SK-N-MC (cell line): ENCODE data around the gene HMHB1.

Experiments used
- DNase-seq: peaks from one replicate; pipeline ENCODE4 v3.0.0-alpha.2; 2011; ENCODE audit warnings: low read depth, low spot score
- H3K27ac ChIP-seq: fragments of 200-600 bp; sonication (generic); 2 replicates; pipeline ENCODE4 v1.5.1; 2016; ENCODE audit warnings: mixed run types
- H3K36me3 ChIP-seq: fragments of 200-600 bp; sonication (generic); 2 replicates; pipeline ENCODE4 v1.6.1; 2017; ENCODE audit warnings: antibody characterized with exemption, low read length, mixed read lengths; ENCODE audit not compliant: insufficient read depth
- H3K4me3 ChIP-seq: fragments of 200-600 bp; sonication (generic); 2 replicates; pipeline ENCODE4 v1.5.1; 2016
- H3K9ac ChIP-seq: fragments of 200-600 bp; sonication (generic); 2 replicates; pipeline ENCODE4 v1.8.0; 2017; ENCODE audit warnings: mixed run types, mixed read lengths; ENCODE audit not compliant: insufficient read length
- H3K9me3 ChIP-seq: fragments of 200-600 bp; sonication (generic); 2 replicates; pipeline ENCODE4 v1.6.1; 2017; ENCODE audit warnings: low read depth, mild to moderate bottlenecking, antibody characterized with exemption, low read length, moderate library complexity, mixed read lengths
- EZH2 ChIP-seq: fragments of 200-600 bp; sonication (generic); IDR thresholded peaks from one replicate; pipeline ENCODE4 v1.6.1; 2017; ENCODE audit warnings: antibody characterized with exemption
- FOXP2 ChIP-seq: optimal IDR thresholded peaks from 2 replicates; pipeline ENCODE3; 2011; ENCODE audit warnings: mild to moderate bottlenecking, moderate library complexity; ENCODE audit not compliant: insufficient read depth; ENCODE audit errors: extremely low read length, control extremely low read depth
- POLR2AphosphoS5 ChIP-seq: IDR thresholded peaks from 2 replicates; pipeline ENCODE4 v1.6.1; 2012; ENCODE audit warnings: mild to moderate bottlenecking, low read depth, low read length, borderline replicate concordance

HMHB1 gene

DNA sequence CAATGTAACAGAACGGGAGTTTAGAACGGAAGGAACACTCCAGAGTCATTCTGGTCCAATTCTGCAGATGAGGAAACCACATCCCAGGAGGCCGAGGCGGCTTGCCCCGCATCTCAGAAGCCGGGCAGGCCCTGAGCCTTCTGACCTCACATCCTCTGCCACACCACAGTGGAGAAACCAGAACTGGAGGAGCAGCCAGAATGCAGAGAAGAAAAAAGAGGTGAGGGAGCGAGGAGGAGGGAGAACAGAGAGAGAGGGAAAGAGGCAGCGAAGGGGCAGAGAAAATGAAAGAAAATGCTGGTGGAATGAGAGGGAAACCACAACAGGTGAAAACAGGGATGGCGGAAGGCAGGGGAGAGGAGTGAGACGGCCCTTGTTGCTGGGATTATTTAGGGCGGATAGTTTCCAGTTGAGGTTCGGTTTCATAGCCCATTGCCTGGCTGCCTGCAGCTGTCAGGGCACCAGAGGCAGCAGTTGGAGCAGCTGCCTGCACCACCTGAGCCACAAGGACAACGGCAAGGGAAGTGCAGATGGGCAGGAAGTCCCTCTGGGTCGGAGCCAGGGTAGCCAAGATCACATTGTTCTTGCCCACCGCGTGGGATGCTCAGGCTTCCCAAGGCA is at the start of gene HMHB1:
Gene HMHB1, plus strand, starts transcription at position 77 of the 621 bp plus-strand sequence.
- Histone ChIP-seq H3K27ac (no peak within 1 kb of the TSS), H3K36me3 (no peaks in the 10 kb centered on the region), H3K4me3 (no peak within 1 kb of the TSS), H3K9me3 (no peaks in the 10 kb centered on the region), H3K9ac (no peak within 1 kb of the TSS)
- no peak for TF ChIP-seq EZH2
- TF ChIP-seq FOXP2: no peak
- TF ChIP-seq POLR2AphosphoS5: no peak
- no peak for DNase-seq

DNA sequence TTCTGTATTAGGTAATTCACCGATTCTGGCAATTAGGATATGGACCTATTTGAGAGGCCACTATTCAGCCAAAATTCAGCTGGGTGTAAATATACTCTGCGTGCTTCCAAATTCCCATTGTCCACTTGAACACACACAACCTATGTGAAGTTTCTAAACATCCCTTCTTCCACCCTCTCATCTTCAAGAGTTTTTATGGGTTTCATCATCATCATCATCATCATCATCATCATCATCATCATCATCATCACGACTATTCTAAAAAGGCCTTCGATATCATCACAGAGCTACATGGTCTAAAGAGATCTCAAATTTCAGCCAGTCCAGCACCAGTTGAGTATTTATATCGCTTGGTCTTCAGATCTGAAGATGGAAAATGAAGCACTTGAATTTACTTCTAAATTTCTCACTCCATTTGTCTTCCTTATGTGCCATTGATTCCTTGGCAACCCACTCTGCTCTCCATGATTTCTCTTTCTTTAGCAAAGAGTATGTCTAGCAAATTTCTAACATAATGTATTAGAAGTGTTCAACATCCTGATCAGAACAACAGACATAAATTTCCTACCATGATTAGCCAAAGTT is 49.2 kb upstream of the HMHB1 start:
- no peak for TF ChIP-seq EZH2
- no peak for TF ChIP-seq FOXP2
- TF ChIP-seq POLR2AphosphoS5: no peak

DNA sequence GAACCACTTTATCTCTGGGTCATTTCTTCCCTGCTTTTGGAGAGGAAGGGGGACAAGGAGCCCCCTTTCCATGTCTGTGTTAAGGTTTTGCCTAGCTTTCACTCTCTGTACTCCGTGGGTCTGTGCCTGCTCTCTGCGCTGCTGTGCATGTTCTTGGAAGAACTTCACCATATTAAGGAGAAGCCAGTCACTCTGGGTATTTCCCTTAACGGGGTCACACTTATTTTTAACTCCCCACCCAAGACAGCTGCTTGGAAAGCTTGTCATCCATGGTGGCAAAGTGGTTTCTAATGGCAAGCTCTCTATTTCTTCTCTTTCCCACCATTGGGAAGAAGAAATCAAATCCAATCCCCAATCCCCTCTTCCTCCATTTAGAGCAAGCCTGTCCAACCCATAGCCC is 44.8 kb upstream of the HMHB1 start:
- no peak for TF ChIP-seq POLR2AphosphoS5
- no peak for TF ChIP-seq FOXP2
- no peak for TF ChIP-seq EZH2
- DNase-seq: no peak
- Histone ChIP-seq H3K9ac (no peak overlapping the region), H3K4me3 (no peak overlapping the region), H3K27ac (no peak overlapping the region), H3K36me3 (no peaks in the 10 kb centered on the region), H3K9me3 (no peaks in the 10 kb centered on the region)

More for the DNA sequence above, 49.2 kb upstream of the HMHB1 start:
- Histone ChIP-seq H3K27ac (no peak overlapping the region), H3K9me3 (no peaks in the 10 kb centered on the region), H3K36me3 (no peaks in the 10 kb centered on the region), H3K4me3 (no peak overlapping the region), H3K9ac (no peak overlapping the region)
- no peak for DNase-seq

DNA sequence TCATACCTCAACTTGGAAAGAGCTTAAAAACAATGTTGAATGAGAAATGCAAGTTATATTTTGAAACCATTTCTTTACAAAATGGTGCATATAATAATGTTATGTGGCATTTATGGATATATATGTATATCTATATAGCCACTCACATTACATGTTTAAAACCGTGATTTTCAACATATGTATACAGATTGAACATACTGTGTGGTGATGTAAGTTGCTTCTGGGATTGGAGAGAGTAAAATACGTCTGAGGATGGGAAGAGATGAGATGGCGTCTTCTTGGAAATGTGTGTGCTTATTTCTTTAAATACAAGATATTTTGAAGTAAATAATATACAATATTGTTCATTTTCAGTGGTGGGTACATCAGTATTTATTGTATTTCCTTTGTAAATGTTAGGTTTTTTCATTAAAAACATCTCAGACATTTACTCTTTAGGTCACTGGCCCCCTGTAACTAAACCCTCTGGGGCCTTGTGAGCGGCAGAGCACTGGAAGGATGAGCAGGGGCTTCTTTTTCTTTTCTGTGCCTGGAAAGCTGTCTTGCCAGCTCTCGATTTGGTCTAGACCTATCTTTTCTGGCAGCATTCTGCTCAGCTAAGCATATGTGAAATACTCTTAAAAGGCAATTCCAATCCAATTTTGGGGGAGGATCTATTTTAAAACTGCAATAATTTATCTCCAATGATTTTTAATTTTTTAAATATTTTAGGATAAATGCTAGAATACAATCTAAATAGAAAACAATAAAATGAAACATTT is 42.8 kb upstream of the HMHB1 start:
- Histone ChIP-seq H3K9ac (no peak overlapping the region), H3K36me3 (no peaks in the 10 kb centered on the region), H3K9me3 (no peaks in the 10 kb centered on the region), H3K4me3 (no peak overlapping the region), H3K27ac (no peak overlapping the region)
- DNase-seq: no peak
- TF ChIP-seq POLR2AphosphoS5 (no peak), FOXP2 (no peak), EZH2 (no peak)

DNA sequence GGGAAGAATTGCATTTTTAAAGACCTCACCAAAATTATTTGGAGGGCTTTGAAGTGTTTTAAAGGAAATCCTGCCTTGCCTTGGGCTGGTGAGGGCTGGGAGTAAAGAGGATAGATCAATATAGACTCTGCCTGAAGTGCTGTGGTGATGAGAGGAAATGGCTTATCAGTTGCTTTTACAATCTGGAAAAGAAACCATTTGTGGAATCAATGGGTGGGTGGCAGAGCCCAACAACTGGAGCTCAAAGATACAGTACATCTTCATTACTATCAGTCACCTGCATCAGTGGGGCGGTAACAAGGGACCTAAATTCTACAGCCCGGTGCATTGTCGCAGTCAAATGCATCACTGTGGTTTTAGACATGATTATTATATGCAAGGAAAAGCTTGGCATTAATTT is 41.5 kb upstream of the HMHB1 start:
- DNase-seq: no peak
- Histone ChIP-seq H3K4me3 (no peak overlapping the region), H3K36me3 (no peaks in the 10 kb centered on the region), H3K9ac (no peak overlapping the region), H3K9me3 (no peaks in the 10 kb centered on the region), H3K27ac (no peak overlapping the region)
- TF ChIP-seq POLR2AphosphoS5 (no peak), FOXP2 (no peak), EZH2 (no peak)

DNA sequence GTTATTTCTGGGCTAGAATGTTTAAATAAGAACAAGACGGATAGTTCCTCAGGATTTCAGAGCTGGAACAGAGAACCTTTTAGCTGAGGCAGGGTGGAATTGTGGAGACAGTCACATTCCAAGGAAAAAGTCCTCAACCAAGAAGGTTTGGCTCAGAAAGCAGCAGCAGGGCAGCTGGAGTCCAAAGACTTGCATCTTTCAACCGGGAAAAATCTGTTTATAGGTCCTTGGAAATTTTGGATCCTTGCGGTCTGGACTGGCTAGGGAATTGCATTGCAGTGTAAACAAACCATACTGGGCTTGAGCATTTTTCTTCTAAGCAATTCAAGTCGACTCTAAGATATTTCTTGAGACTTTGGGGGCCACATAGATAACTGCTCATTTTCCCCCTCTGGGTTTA is 40.8 kb upstream of the HMHB1 start:
- no peaks in the 10 kb centered on the region for H3K9me3 ChIP-seq
- no peaks in the 10 kb centered on the region for H3K36me3 ChIP-seq
- no peak for TF ChIP-seq EZH2
- TF ChIP-seq POLR2AphosphoS5: no peak
- TF ChIP-seq FOXP2: no peak
- H3K9ac ChIP-seq: no peak overlapping the region
- no peak for DNase-seq
- H3K27ac ChIP-seq: no peak overlapping the region
- H3K4me3 ChIP-seq: no peak overlapping the region

DNA sequence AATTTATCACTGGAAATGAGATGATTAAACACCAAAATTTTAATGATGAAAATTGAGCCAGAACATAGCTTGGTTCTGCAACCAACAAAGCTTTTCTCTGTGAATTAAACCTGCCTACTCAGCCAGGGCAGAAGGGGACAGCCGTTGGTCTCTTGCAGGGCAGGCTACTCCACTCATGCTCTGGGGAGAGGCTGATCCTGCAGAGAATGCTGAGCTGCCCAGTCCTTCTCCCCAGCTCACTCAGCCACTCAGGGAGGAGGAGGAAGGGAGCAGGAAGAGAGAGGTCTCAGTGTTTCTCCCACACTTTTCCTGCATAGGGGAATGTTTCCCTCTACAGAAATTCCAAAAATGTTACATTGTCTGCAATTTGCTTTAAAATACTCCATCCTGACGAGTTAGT is 40.4 kb upstream of the HMHB1 start:
- Histone ChIP-seq H3K4me3 (no peak overlapping the region), H3K9me3 (no peaks in the 10 kb centered on the region), H3K27ac (no peak overlapping the region), H3K9ac (no peak overlapping the region), H3K36me3 (no peaks in the 10 kb centered on the region)
- TF ChIP-seq POLR2AphosphoS5 (no peak), FOXP2 (no peak), EZH2 (no peak)
- no peak for DNase-seq

DNA sequence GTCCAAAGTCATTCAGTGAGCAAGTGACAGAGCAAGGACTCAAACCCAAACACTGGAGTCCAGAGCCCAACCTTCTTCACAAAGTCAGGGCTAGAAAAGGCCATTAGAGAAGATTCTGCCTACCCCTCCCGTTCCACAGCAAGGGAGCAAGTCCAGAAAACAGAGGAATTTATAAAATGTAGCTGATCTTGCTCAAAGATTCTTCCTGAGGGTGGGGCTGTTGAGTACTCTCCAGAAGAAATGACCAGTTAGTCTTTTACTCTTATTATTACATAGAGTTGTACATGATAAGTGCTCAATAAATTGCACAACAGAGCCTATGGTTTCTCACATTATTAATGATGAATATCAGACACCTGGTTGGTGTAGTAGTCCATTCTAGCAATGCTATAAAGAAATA is 39.3 kb upstream of the HMHB1 start:
- Histone ChIP-seq H3K27ac (no peak overlapping the region), H3K9me3 (no peaks in the 10 kb centered on the region), H3K36me3 (no peaks in the 10 kb centered on the region), H3K4me3 (no peak overlapping the region), H3K9ac (no peak overlapping the region)
- no peak for DNase-seq
- no peak for TF ChIP-seq FOXP2
- TF ChIP-seq EZH2: no peak
- TF ChIP-seq POLR2AphosphoS5: no peak

DNA sequence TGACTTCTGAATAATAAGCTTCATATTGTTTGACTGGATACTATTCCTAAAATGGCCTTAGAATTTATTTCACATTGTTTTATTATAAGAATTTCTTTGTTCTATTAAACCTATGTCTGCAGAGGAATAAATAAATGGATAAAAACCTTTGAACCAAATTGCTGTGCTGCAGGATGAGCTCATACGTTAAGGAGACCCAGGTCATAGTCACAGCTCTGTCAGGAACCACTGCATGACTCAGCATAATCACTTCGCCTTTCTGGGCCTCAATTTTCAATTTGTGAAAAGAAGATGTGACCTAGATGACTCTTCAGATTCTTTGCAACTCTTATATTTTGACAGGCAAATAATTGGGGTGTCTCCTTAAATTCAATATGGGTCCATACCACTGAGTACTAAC is 36.7 kb upstream of the HMHB1 start:
- H3K36me3 ChIP-seq: no peaks in the 10 kb centered on the region
- H3K4me3 ChIP-seq: no peak overlapping the region
- DNase-seq: no peak
- no peak for TF ChIP-seq FOXP2
- TF ChIP-seq EZH2: no peak
- TF ChIP-seq POLR2AphosphoS5: no peak
- no peaks in the 10 kb centered on the region for H3K9me3 ChIP-seq
- H3K27ac ChIP-seq: no peak overlapping the region
- H3K9ac ChIP-seq: no peak overlapping the region
